WTC11 (cell line): Measurements from ENCODE around the gene C3orf22. TPM values are rescaled to one million over a fixed set of nuclear protein-coding genes. Genes with fewer than 3 reads are reported as not detected.
A peak's percentile ranks its signal among the peaks of the same experiment; 100 is the strongest.

Experiments used
- ATAC-seq: fragments of 200-7000 bp; cut with Tn5 transposase; 2 replicates; pipeline ENCODE4 v1.10.0; 2021; ENCODE audit warnings: mild to moderate bottlenecking, moderate library complexity
- CTCF ChIA-PET: fragments of 300-600 bp; sonication (Branson Sonifier 250); formaldehyde crosslinking; loops from one replicate; lab custom pipeline; 2021; ENCODE audit warnings: antibody characterized with exemption; lab: Charles Lee
- POLR2A ChIA-PET: fragments of 350-600 bp; sonication (Branson Sonifier 250); formaldehyde crosslinking; loops from one replicate; lab custom pipeline; 2021; ENCODE audit warnings: antibody characterized with exemption; lab: Charles Lee
- DNase-seq: peaks from one replicate; pipeline ENCODE4 v3.0.0; 2021; ENCODE audit warnings: low spot score
- H3K27ac Mint-ChIP-seq: 2 replicates; pipeline ENCODE4 v1.8.0; 2021; ENCODE audit warnings: mixed read lengths
- H3K27me3 Mint-ChIP-seq: 2 replicates; pipeline ENCODE4 v1.8.0; 2021; ENCODE audit warnings: low read depth, mild to moderate bottlenecking, moderate library complexity, mixed read lengths
- H3K36me3 Mint-ChIP-seq: 2 replicates; pipeline ENCODE4 v1.8.0; 2021; ENCODE audit warnings: mixed read lengths
- H3K4me1 Mint-ChIP-seq: 2 replicates; pipeline ENCODE4 v1.8.0; 2022; ENCODE audit warnings: mixed read lengths
- H3K4me3 Mint-ChIP-seq: 2 replicates; pipeline ENCODE4 v1.8.0; 2021; ENCODE audit warnings: mild to moderate bottlenecking, moderate library complexity, mixed read lengths
- H3K9me3 Mint-ChIP-seq: 2 replicates; pipeline ENCODE4 v1.8.0; 2021; ENCODE audit warnings: mixed read lengths
- ATF2 ChIP-seq: sonication (generic); formaldehyde crosslinking; IDR thresholded peaks from 2 replicates; pipeline ENCODE4 v1.8.1; 2022; ENCODE audit warnings: low read depth, missing genetic modification reagents, borderline replicate concordance
- CBFB ChIP-seq: sonication (generic); formaldehyde crosslinking; IDR thresholded peaks from 2 replicates; pipeline ENCODE4 v1.8.1; 2022; ENCODE audit warnings: mild to moderate bottlenecking, low read depth, missing genetic modification reagents
- CREM ChIP-seq: sonication (generic); formaldehyde crosslinking; IDR thresholded peaks from 2 replicates; pipeline ENCODE4 v1.8.1; 2022; ENCODE audit warnings: mild to moderate bottlenecking, missing genetic modification reagents, moderate library complexity
- EMX1 ChIP-seq: fragments of 250-450 bp; sonication (Bioruptor Pico); IDR thresholded peaks from 2 replicates; pipeline ENCODE4 v1.8.0; 2021; ENCODE audit warnings: mild to moderate bottlenecking
- FOXK1 ChIP-seq: sonication (generic); formaldehyde crosslinking; IDR thresholded peaks from 2 replicates; pipeline ENCODE4 v1.8.0; 2022; ENCODE audit warnings: mild to moderate bottlenecking, moderate library complexity, missing genetic modification reagents
- HMGA2 ChIP-seq: fragments of 250-450 bp; sonication (Bioruptor Pico); IDR thresholded peaks from 2 replicates; pipeline ENCODE4 v1.4.0; 2021; ENCODE audit warnings: mild to moderate bottlenecking, moderate library complexity
- HMGXB4 ChIP-seq: sonication (generic); formaldehyde crosslinking; IDR thresholded peaks from 2 replicates; pipeline ENCODE4 v1.8.1; 2023; ENCODE audit warnings: mild to moderate bottlenecking, moderate library complexity, missing genetic modification reagents
- IRF1 ChIP-seq: sonication (generic); formaldehyde crosslinking; IDR thresholded peaks from 2 replicates; pipeline ENCODE4 v1.8.0; 2023; ENCODE audit warnings: missing genetic modification reagents
- JAZF1 ChIP-seq: fragments of 250-450 bp; sonication (Bioruptor Pico); IDR thresholded peaks from 2 replicates; pipeline ENCODE4 v1.9.0; 2021; ENCODE audit warnings: moderate library complexity, mild to moderate bottlenecking, inconsistent platforms
- NR3C1 ChIP-seq: sonication (generic); formaldehyde crosslinking; conservative IDR thresholded peaks from 2 replicates; pipeline ENCODE4 v1.8.1; 2023; ENCODE audit warnings: low read depth, mild to moderate bottlenecking, missing genetic modification reagents
- SMAD4 ChIP-seq: sonication (generic); formaldehyde crosslinking; IDR thresholded peaks from 2 replicates; pipeline ENCODE4 v1.8.0; 2022; ENCODE audit warnings: mild to moderate bottlenecking, missing genetic modification reagents
- SP1 ChIP-seq: sonication (generic); formaldehyde crosslinking; conservative IDR thresholded peaks from 2 replicates; pipeline ENCODE4 v1.8.1; 2022; ENCODE audit warnings: missing genetic modification reagents
- TEAD4 ChIP-seq: sonication (generic); formaldehyde crosslinking; IDR thresholded peaks from 2 replicates; pipeline ENCODE4 v1.8.0; 2022; ENCODE audit warnings: mild to moderate bottlenecking, missing genetic modification reagents
- TP53 ChIP-seq: sonication (generic); formaldehyde crosslinking; IDR thresholded peaks from 2 replicates; pipeline ENCODE4 v1.8.1; 2023; ENCODE audit warnings: mild to moderate bottlenecking, missing genetic modification reagents
- ZBTB43 ChIP-seq: sonication (generic); formaldehyde crosslinking; IDR thresholded peaks from 2 replicates; pipeline ENCODE4 v1.8.1; 2023; ENCODE audit warnings: mild to moderate bottlenecking, missing genetic modification reagents
- ZNF121 ChIP-seq: sonication (generic); formaldehyde crosslinking; IDR thresholded peaks from 2 replicates; pipeline ENCODE4 v1.8.0; 2023; ENCODE audit warnings: missing genetic modification reagents
- ZNF138 ChIP-seq: sonication (generic); formaldehyde crosslinking; conservative IDR thresholded peaks from 2 replicates; pipeline ENCODE4 v1.8.1; 2022; ENCODE audit warnings: mild to moderate bottlenecking, moderate library complexity, missing genetic modification reagents
- ZNF219 ChIP-seq: sonication (generic); formaldehyde crosslinking; IDR thresholded peaks from 2 replicates; pipeline ENCODE4 v1.8.0; 2023; ENCODE audit warnings: missing genetic modification reagents, mild to moderate bottlenecking, borderline replicate concordance
- ZNF232 ChIP-seq: sonication (generic); formaldehyde crosslinking; IDR thresholded peaks from 2 replicates; pipeline ENCODE4 v1.8.0; 2022; ENCODE audit warnings: mild to moderate bottlenecking, missing genetic modification reagents
- ZNF423 ChIP-seq: fragments of 250-450 bp; sonication (Bioruptor Pico); IDR thresholded peaks from 2 replicates; pipeline ENCODE4 v2.1.2; 2022; ENCODE audit warnings: mild to moderate bottlenecking, moderate library complexity
- ZNF512 ChIP-seq: sonication (generic); formaldehyde crosslinking; IDR thresholded peaks from 2 replicates; pipeline ENCODE4 v1.8.1; 2022; ENCODE audit warnings: missing genetic modification reagents, borderline replicate concordance
- ZNF671 ChIP-seq: fragments of 250-450 bp; sonication (Bioruptor Pico); IDR thresholded peaks from 2 replicates; pipeline ENCODE4 v1.8.0; 2021; ENCODE audit warnings: mild to moderate bottlenecking
- total RNA-seq: library from RNA; stranded (reverse); gene quantifications from 3 replicates; pipeline ENCODE4 v1.2.3, GENCODE V29; 2021
- TF ChIP-seq, protein P1 (sequence below): sonication (generic); formaldehyde crosslinking; IDR thresholded peaks from 2 replicates; pipeline ENCODE4 v1.8.1; 2022; ENCODE audit warnings: mild to moderate bottlenecking, moderate library complexity, missing genetic modification reagents
- TF ChIP-seq, protein P2 (sequence below): sonication (generic); formaldehyde crosslinking; IDR thresholded peaks from 2 replicates; pipeline ENCODE4 v1.8.0; 2022; ENCODE audit warnings: mild to moderate bottlenecking, missing genetic modification reagents

C3orf22 gene
- total RNA-seq, 1 experiment from 2014 or later: not detected

- H3K4me3 Mint-ChIP-seq: no peak overlapping the region
- H3K4me1 Mint-ChIP-seq: peaks cover 4% of the 10 kb centered on the region; the same call in 1 of the 2 replicates
- peaks cover 9% of the 10 kb centered on the region for H3K9me3 Mint-ChIP-seq
- no peaks in the 10 kb centered on the region; the same call in 1 of the 2 replicates for H3K27me3 Mint-ChIP-seq
- POLR2A ChIA-PET: no interaction called here
- DNase-seq (no peak), ATAC-seq (0 out of 2 replicates have a peak, but pooled peaks have one; percentile 20)
- H3K36me3 Mint-ChIP-seq: no peaks in the 10 kb centered on the region
- TF ChIP-seq ZNF138 (CRISPR knock-in tag) (no peak), SP1 (CRISPR knock-in tag) (no peak), TP53 (no peak), ZBTB43 (CRISPR knock-in tag) (no peak), CREM (CRISPR knock-in tag) (no peak), ZNF219 (CRISPR knock-in tag) (no peak), EMX1 (CRISPR knock-in tag) (no peak), JAZF1 (CRISPR knock-in tag) (no peak), ZNF232 (CRISPR knock-in tag) (no peak), FOXK1 (CRISPR knock-in tag) (no peak), IRF1 (CRISPR knock-in tag) (no peak), HMGA2 (CRISPR knock-in tag) (no peak), ZNF121 (CRISPR knock-in tag) (no peak), ATF2 (CRISPR knock-in tag) (no peak)
- TF ChIP-seq, protein P1, sequence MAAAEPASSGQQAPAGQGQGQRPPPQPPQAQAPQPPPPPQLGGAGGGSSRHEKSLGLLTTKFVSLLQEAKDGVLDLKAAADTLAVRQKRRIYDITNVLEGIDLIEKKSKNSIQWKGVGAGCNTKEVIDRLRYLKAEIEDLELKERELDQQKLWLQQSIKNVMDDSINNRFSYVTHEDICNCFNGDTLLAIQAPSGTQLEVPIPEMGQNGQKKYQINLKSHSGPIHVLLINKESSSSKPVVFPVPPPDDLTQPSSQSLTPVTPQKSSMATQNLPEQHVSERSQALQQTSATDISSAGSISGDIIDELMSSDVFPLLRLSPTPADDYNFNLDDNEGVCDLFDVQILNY (CRISPR knock-in tag): no peak
- no peak overlapping the region for H3K27ac Mint-ChIP-seq
- CTCF ChIA-PET: no interaction called here
These were observed 971 bp downstream of the C3orf22 start for GRCh38 chr3:126557761-126558160.

- CTCF ChIA-PET: no interaction called here
- Mint-ChIP-seq H3K36me3 (no peaks in the 10 kb centered on the region), H3K27me3 (no peaks in the 10 kb centered on the region; the same call in 1 of the 2 replicates), H3K27ac (no peak overlapping the region), H3K9me3 (peaks cover 6% of the 10 kb centered on the region; the same call in 1 of the 2 replicates), H3K4me3 (no peak overlapping the region), H3K4me1 (peaks cover 4% of the 10 kb centered on the region; the same call in 1 of the 2 replicates)
- ATAC-seq: no peak
- DNase-seq: no peak
- POLR2A ChIA-PET: no interaction called here
- TF ChIP-seq, protein P2, sequence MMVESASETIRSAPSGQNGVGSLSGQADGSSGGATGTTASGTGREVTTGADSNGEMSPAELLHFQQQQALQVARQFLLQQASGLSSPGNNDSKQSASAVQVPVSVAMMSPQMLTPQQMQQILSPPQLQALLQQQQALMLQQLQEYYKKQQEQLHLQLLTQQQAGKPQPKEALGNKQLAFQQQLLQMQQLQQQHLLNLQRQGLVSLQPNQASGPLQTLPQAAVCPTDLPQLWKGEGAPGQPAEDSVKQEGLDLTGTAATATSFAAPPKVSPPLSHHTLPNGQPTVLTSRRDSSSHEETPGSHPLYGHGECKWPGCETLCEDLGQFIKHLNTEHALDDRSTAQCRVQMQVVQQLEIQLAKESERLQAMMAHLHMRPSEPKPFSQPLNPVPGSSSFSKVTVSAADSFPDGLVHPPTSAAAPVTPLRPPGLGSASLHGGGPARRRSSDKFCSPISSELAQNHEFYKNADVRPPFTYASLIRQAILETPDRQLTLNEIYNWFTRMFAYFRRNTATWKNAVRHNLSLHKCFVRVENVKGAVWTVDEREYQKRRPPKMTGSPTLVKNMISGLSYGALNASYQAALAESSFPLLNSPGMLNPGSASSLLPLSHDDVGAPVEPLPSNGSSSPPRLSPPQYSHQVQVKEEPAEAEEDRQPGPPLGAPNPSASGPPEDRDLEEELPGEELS (CRISPR knock-in tag): no peak
- TF ChIP-seq NR3C1 (CRISPR knock-in tag) (no peak), SMAD4 (CRISPR knock-in tag) (no peak), CBFB (CRISPR knock-in tag) (no peak), ZNF512 (CRISPR knock-in tag) (no peak), ZNF423 (CRISPR knock-in tag) (no peak), TEAD4 (CRISPR knock-in tag) (no peak), HMGXB4 (no peak), ZNF671 (CRISPR knock-in tag) (no peak), ZNF232 (CRISPR knock-in tag) (no peak)
These were observed 1.4 kb downstream of the C3orf22 start for GRCh38 chr3:126557415-126557745.
